ENCODE measurements around the gene KLF3.

DNA sequence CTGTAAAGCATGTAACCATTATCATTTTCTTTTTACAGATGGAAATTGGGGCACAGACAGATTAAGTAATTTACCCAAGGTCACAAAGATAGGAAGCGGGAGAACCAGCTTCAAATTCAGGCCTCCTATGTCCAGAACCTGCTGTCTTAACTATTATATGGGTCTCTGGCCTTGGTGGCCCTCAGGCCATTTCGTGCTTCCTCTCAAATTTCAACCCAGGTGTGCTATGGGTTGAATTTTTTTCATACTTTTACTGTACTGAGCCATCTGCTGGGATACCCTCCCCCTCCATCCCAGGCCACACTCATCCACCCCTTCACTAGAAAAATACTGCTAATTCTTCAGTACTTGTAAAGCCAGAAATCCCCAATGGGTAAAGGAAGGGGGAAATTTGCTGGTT, 42.3 kb downstream of the KLF3 start:
- TF ChIP-seq POLR2A (IDR thresholded peaks at IDR 0.05; ENCODE audit: low read length) (no peak), GATA1 (IDR thresholded peaks at IDR 0.05; ENCODE audit: low read depth, low read length) (no peak)

Data from erythroblast (primary cell).